ENCODE data around the gene DAZAP1. TPM values are rescaled to one million over a fixed set of nuclear protein-coding genes. Genes with fewer than 3 reads are reported as not detected.
"Not testable (repeated sequence)": the region's sequence is repeated elsewhere in the genome, so short reads cannot be mapped to it uniquely, and the experiment has no call there.

DAZAP1 gene
- total RNA-seq, 4 donors from 2014 or later = 53.7 to 74.1 (median 63.4) TPM

DNA sequence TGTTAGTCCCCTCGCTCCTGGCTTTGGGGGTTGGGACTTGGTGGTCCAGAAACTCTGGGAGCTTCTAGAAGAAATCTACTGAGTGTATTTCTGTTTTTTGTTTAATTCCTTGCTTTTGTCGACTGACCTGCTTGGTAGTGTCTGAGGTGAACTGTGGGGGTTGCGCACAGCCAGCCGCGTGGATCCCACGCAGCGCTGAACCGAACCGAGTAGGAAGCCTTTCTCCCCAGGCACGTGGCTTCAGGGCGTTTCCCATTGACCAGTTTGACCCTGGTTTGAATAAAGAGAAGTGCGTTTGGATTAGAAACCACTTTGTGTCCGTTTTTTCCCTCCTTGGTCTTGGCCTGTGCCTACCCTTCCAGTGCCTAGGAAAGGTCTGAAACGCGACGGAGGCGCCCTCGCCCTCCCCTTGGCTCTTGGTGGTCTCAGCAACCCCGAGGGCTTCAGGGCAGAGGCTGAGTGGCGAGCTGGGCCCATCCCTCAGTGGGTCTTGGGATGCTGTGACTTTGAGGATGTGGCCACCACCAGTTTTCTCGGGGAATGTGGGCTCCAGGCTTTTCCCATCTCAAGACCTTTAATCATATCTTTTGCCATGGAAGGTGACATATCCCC lies 28.1 kb downstream of the DAZAP1 start:
- Histone ChIP-seq H3K36me3 (peaks cover 2 to 59% of the 10 kb centered on the region in 2 donors), H3K4me3 (no peak overlapping the region), H3K27ac (peak overlapping the region in 1 of 4 donors; percentile 21), H3K4me1 (peaks cover 14 to 29% of the 10 kb centered on the region in 2 donors), H3K27me3 (no peaks in the 10 kb centered on the region), H3K9me3 (no peaks in the 10 kb centered on the region)
- in situ Hi-C loops (cut with MboI; ENCODE audit: low sequenced_read_pairs in 4 of 4) (no loop called here), intact Hi-C loops (cut with DNase I; ENCODE audit: low total_unique reads) (no loop called here)
- no peak for ATAC-seq
- DNase-seq = no peak
- TF ChIP-seq, protein P1, sequence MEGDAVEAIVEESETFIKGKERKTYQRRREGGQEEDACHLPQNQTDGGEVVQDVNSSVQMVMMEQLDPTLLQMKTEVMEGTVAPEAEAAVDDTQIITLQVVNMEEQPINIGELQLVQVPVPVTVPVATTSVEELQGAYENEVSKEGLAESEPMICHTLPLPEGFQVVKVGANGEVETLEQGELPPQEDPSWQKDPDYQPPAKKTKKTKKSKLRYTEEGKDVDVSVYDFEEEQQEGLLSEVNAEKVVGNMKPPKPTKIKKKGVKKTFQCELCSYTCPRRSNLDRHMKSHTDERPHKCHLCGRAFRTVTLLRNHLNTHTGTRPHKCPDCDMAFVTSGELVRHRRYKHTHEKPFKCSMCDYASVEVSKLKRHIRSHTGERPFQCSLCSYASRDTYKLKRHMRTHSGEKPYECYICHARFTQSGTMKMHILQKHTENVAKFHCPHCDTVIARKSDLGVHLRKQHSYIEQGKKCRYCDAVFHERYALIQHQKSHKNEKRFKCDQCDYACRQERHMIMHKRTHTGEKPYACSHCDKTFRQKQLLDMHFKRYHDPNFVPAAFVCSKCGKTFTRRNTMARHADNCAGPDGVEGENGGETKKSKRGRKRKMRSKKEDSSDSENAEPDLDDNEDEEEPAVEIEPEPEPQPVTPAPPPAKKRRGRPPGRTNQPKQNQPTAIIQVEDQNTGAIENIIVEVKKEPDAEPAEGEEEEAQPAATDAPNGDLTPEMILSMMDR (IDR thresholded peaks at IDR 0.05 in 4 of 5, conservative IDR thresholded peaks at IDR 0.05 in 1 of 5) = no peak
- TF ChIP-seq POLR2A (IDR thresholded peaks at IDR 0.05) = no peak

DNA sequence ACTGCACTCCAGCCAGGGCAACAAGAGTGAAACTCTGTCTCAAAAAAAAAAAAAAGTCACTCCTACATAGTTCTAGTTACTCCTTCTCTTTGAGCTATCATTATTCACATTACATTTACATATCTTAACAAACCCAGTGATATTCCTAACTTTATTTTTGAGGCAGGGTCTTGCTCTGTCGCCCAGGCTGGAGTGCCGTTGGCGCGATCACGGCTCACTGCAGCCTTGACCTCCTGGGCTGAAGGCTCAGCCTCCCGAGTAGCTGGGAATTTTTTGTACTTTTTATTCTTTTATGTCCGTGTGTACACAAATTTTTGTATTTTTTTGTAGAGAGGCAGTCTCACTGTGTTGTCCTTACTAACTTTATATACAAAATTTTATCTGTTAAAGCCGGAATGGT lies 30.2 kb downstream of the DAZAP1 start:
- ATAC-seq = no peak
- intact Hi-C loops (cut with DNase I; ENCODE audit: low total_unique reads) (loop anchor here (1.0 to 2.0 kb wide), 3 partner anchors 19 to 42 kb away; partner anchors contain the start of genes C19orf25 and DAZAP1), in situ Hi-C loops (cut with MboI; ENCODE audit: low sequenced_read_pairs in 4 of 4) (no loop called here)
- Histone ChIP-seq H3K27ac (peak overlapping the region in 2 of 4 donors; percentile 86 to 87), H3K4me3 (peak overlapping the region in 3 of 4 donors; percentile 81 to 88 (median 87)), H3K9me3 (no peaks in the 10 kb centered on the region), H3K27me3 (no peaks in the 10 kb centered on the region), H3K4me1 (peaks cover 14 to 29% of the 10 kb centered on the region in 2 donors), H3K36me3 (peaks cover 2 to 57% of the 10 kb centered on the region in 2 donors)
- TF ChIP-seq, protein P1 (IDR thresholded peaks at IDR 0.05 in 4 of 5, conservative IDR thresholded peaks at IDR 0.05 in 1 of 5) = no peak
- no peak for TF ChIP-seq POLR2A (IDR thresholded peaks at IDR 0.05)
- no peak for DNase-seq

DNA sequence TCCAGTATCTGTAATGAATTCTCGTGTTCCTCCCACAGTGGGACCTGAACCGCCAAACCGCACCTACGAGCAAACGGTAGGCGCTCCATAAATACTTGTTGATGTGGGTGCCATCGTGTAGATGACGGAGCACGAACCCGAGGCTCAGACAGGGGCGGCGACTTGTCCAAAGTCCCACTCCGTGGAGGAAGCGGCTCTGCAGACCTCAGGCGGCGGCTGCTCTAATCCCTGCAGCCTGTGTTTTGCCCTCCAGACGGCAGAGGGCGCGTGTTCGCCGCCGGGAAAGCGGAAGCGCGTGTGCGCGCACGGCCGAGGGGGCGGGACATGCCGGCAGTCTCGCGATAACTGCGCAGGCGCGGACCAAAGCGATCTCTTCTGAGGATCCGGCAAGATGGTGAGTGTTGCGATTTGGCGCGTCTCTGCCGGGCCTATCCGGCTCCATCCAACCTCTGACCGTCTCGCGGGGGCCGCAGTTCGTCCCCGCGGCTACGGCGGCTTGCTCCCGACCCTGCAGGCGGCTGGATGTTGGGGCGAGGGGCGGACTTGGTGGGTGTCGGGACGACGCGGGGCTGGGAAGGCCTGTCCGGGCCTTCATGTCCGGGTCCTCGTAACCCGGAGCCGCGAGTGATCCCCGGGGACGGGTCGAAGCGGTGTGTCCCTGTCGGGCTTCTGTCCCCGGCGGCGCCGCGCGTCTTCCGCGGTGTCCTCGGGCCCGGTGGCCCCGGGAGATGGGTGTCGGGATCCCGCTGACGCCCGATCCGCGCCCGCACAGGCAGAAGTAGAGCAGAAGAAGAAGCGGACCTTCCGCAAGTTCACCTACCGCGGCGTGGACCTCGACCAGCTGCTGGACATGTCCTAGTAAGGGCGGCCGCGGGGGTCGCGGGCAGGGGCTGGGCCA lies 30.9 kb downstream of the DAZAP1 start, which contains the start of gene RPS15:
Gene RPS15 (plus strand): TSS at position 362 of the 898 bp plus-strand sequence. CDS start 30 bp downstream, at position 392.
- in situ Hi-C loops (cut with MboI; ENCODE audit: low sequenced_read_pairs in 4 of 4) = no loop called here
- DNase-seq = peak; percentile 88 to 92
- Histone ChIP-seq H3K9me3 (no peaks in the 10 kb centered on the region), H3K27me3 (no peaks in the 10 kb centered on the region), H3K4me3 (peak within 1 kb of the TSS; percentile 81 to 98 (median 88)), H3K27ac (peak within 1 kb of the TSS; percentile 86 to 92 (median 88)), H3K36me3 (peaks cover 2 to 51% of the 10 kb centered on the region in 2 donors), H3K4me1 (peaks cover 14 to 29% of the 10 kb centered on the region in 2 donors)
- intact Hi-C loops (cut with DNase I; ENCODE audit: low total_unique reads) = loop anchor here (1.0 to 2.0 kb wide), 3 partner anchors 19 to 41 kb away; partner anchors contain the start of genes C19orf25 and DAZAP1
- ATAC-seq = peak; percentile 90 to 94
- TF ChIP-seq, protein P1 (IDR thresholded peaks at IDR 0.05 in 4 of 5, conservative IDR thresholded peaks at IDR 0.05 in 1 of 5) = peak; percentile 89 to 97 (median 95)
- TF ChIP-seq POLR2A (IDR thresholded peaks at IDR 0.05) = peak; percentile 92 to 96

DNA sequence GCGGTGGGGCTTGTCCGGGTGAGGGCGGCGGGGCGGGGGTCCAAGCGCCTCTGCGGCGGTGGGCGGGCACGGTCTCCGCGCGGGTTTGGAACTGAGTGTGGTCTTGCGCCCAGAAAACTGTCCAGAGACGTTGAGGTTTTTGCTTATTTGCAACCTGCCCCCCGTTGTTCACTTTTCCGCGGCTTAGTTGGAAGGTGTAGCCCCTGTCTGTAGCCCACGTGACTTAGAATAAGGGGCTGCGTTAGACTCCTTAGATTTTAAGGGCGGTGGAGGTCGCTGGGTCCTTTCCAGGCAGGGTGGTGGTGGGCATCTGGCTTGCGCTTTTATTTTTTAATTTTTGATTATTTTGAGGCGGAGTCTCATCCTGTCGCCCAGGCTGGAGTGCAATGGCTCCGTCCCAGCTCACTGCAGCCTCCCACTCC lies 31.6 kb downstream of the DAZAP1 start:
- ATAC-seq (peak in 1 of 2 donors; percentile 5), DNase-seq (no peak)
- TF ChIP-seq, protein P1 (IDR thresholded peaks at IDR 0.05 in 4 of 5, conservative IDR thresholded peaks at IDR 0.05 in 1 of 5) = no peak
- TF ChIP-seq POLR2A (IDR thresholded peaks at IDR 0.05) = no peak
- intact Hi-C loops (cut with DNase I; ENCODE audit: low total_unique reads) (loop anchor here (1.0 to 2.0 kb wide), 3 partner anchors 20 to 40 kb away; partner anchors contain the start of genes C19orf25 and DAZAP1), in situ Hi-C loops (cut with MboI; ENCODE audit: low sequenced_read_pairs in 4 of 4) (no loop called here)
- Histone ChIP-seq H3K9me3 (no peaks in the 10 kb centered on the region), H3K27me3 (no peaks in the 10 kb centered on the region), H3K36me3 (peaks cover 2 to 44% of the 10 kb centered on the region in 2 donors), H3K27ac (peak overlapping the region; percentile 86 to 92 (median 88)), H3K4me1 (peaks cover 14 to 29% of the 10 kb centered on the region in 2 donors), H3K4me3 (peak overlapping the region; percentile 81 to 98 (median 88))

DNA sequence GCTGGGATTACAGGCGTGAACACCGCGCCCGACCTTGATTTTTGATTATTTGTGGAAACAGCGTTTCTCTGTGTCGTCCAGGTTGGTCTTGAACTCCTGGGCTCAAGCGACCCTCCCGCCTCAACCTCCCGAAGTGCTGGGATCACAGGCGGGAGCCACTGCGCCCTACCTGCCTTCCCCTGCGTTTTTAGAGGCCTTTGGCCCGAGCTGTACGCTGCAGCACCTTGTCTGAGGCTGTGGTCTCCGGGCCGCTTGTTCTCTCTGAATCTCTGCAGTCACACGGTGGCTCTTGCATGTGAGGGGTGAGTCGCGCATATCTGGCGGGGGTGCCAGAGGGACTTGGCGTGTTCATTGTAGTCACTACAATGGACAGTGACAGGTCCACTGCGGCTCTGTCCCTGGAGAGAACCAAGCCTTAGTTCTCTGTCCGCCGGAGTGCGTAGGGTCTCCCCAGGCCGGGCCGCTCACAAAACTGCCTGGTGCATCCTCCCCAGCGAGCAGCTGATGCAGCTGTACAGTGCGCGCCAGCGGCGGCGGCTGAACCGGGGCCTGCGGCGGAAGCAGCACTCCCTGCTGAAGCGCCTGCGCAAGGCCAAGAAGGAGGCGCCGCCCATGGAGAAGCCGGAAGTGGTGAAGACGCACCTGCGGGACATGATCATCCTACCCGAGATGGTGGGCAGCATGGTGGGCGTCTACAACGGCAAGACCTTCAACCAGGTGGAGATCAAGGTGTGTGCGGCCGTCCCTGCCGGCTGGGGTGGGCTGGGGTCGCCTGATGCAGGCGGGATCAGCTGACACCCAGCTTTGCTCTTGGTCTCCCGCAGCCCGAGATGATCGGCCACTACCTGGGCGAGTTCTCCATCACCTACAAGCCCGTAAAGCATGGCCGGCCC lies 32.4 kb downstream of the DAZAP1 start:
- ATAC-seq; H3K9me3 ChIP-seq; in situ Hi-C loops (cut with MboI; ENCODE audit: low sequenced_read_pairs in 4 of 4); H3K27me3 ChIP-seq; DNase-seq: not testable (repeated sequence)
- intact Hi-C loops (cut with DNase I; ENCODE audit: low total_unique reads) = loop anchor here (2.0 kb wide), 1 partner anchor 21 kb away; no protein-coding TSS in a partner anchor
- peak overlapping the region; percentile 81 to 98 (median 88) for H3K4me3 ChIP-seq
- H3K36me3 ChIP-seq = peaks cover 0 to 36% of the 10 kb centered on the region in 2 donors
- H3K4me1 ChIP-seq = peaks cover 14 to 29% of the 10 kb centered on the region in 2 donors
- H3K27ac ChIP-seq = peak overlapping the region; percentile 86 to 92 (median 88)

All from gastrocnemius medialis (tissue), 4 donors.